Inferior parietal cortex (tissue), 1 donor: Measurements from ENCODE around the gene PM20D1.

Source experiments
- DNase-seq: peaks from one replicate; pipeline ENCODE4 v3.0.0-alpha.2; 2016; ENCODE audit errors: extremely low spot score

Gene PM20D1

DNA sequence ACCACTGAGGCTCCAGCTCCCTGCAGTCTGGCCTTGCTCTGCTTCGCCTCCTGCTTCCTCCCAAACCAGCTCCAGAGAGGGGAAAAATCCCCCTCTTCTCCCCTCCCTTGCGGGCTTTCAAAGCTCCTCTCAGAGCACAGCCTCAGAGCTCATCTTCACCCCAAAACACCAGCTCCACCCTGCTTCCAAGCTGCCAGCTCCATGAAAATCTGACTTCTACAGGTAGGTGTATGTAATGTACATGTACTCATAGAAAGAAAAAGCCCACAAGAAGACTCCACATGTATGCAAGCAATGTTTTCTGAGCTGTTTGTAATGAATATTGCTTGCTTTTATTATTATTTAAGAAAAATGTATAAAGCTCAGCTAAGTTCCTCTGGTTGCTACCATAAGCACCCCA, 45.3 kb downstream of the PM20D1 start:
- DNase-seq, result no peak

DNA sequence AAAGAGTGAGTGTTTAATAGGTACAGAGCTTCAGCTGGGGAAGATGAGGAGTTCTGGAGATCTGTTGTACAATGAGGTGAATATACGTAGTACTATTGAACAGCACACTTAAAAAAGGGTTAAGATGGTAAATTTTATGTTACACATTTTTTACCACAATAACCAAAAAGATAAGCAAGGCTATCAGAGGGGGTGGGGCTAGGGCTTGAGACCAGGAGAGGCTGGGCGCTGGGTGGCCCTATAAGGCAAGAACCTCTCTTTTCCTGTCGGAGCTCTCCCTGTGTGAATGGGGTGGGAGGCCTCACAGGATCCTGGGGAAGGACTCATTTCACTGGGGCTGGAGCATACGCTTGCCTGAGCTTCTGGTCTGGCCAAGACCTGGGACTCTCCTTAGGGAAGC, 45.9 kb downstream of the PM20D1 start:
- no peak for DNase-seq

DNA sequence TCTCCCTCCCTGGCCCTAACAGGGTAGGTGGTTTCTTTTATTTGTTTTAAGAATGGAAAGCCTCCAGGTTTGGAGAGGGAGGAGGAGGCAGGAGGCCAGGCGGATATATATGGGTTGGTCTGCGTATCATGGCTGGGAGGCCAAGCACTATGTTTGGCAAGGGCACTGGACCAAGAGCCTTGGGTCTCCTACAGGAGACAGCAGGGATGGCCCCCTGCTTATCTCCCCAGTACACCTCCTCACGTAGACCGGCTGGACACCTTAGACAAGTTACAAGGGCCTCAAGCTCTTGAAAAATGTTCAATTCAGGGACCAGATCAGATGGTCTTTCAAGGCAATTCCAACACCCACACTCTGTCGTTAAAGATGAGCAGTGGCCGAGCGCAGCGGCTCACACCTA, 47.9 kb downstream of the PM20D1 start:
- DNase-seq, result no peak

DNA sequence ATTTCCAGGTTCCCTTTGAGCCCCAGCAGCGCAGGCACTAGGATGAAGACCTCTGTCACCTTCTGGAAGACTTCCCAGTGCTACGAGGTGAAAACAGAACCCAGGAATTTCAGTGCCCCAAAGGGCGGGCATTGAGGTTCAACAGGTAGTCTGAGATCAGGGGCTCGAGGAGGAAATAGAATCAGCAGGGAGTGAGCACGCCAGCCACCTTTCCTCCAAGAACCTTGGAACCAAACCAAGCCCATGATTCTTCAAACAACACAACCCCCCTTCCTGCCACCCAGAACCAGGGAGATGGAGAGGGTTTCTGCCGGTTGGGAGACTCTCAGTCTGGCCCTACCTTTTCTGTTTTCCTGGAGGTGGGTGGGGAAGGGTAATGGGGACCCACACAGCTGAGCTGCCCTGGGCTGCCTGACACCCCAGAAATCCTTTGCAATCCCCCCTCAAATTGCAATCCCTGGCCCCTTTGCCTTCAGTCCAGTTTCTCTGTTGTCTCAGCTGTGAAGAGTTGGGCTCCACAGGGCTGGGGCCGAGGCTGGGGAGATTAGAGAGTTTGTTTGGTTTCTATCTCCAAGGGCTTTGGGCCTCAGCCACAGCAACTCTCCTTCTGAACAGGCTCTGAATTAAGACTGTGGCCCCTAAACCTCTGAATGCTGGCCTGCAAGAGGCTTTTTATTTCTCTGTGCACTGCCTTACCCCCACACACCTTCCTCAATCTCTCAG, 48.8 kb downstream of the PM20D1 start:
- no peak for DNase-seq

DNA sequence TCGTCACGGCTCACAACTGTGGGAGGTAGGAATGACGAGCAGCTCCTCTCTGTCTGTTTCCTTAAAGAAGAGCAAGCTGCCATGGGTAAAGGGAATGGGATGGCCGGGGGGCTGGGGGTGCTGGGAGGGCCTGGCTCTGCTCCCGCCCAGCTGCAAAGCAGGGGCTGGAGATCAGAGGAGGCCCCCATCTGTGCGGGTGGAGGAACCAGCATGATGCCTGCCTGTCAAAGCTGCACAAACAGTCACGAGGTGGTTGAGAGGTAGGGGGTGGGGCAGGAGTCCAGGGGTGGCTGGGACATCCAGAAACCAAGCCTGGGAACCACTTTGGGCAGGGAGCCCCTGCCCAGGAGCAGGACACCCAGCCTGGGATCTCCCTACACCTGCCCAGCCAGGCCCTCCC, 49.5 kb downstream of the PM20D1 start:
- no peak for DNase-seq

DNA sequence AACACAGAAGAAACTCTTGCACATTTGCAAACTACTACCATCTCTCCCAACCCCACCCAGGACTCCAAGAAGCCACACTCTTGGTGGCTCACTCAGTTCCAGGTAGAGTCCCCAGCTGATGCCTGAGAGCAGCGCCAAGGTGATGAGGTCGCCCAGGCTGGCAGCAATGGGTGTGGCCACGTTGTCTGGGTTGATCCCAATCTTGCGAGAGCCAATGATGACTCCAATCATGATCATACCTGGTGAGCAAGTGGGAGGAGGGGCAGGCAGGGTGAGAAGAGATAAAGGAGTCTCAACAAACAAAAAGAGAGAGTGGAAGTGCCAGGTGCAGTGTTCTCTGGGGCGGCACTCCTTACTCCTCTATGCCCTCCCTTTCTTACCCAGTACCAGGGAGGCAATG, 51.4 kb downstream of the PM20D1 start:
- no peak for DNase-seq

DNA sequence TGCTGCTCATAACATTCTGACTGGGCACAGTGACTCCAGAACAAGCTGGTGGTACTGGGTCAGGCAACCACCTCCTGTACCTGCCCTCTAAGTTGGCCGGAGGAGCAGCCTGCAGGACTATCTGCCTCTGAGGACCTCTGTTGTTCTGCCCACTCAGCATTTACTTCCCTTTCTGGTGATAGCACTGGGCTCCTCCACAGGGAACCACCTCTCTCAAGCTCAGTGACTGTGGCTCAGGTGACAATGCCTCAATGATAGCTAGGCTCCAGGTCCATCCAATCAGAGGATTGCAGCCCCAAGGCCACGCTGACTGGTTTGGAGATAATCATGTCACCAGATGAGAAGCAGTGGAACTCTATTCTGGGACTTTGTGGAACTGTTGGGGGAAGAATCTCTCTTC, 52.8 kb downstream of the PM20D1 start:
- DNase-seq, result no peak

DNA sequence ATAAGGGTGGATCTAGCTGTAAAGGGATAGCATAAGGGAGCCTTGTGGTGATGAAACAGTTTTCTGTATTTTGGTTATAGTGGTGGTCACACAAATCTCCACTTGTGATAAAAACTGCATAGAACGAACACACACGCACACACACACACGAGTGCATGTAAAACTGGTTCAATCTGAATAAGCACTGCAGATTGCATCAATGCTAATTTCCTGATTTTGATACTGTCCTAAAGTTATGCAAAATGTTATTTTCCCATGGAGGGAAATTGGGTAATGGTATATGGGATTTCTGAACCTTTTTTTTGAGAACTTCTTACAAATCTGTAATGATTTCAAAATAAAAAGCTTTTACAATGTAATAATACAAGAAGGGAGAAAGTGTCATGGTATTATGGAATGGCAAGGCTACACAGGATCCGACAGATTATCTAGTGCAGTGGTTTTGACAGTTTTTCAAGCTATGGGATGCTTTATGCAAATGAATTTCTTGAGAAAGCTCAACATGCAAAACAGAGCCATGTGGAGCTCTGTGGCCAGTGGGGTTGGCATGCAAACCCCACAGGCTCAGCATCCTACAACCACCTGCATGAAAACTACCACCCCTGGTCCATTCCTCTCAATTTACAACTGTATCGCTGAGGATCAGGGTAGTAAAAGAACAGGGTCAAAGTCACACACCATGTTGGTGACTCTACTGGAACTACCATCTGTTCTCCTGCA, 55.8 kb downstream of the PM20D1 start:
- DNase-seq, result no peak

DNA sequence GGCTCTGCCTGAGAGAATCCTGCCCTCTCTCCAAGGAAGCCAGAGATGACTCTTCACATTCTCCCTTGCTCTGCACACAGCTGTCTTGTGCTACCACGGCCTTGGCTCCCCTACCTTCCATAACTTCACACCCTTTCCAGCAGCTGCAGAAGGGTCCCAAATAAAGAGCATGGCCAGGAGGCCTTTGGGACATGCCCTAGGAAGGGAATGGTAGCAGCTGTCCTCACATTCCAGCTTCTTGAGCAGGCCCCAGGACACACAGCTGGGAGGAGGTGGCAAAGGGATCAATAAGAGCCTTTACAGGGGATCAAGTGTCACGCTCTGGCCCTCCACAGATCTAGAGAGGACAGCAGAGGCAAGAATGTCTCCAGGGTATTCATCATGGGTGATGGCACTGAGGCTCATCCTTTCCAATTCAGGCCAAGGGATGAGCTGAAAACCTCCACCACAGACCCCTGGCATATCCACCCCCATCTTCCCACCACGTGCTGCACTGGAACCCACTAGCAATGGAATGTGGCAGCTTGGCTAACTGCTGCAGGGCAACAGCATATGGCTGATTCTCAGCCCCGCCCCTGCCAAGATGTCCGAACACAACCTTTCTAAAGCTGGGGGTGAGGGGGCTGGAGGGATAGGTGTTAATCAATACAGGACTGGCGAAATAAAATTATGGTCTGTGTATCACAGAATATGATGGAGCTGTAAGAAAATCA, 56.8 kb downstream of the PM20D1 start:
- no peak for DNase-seq

DNA sequence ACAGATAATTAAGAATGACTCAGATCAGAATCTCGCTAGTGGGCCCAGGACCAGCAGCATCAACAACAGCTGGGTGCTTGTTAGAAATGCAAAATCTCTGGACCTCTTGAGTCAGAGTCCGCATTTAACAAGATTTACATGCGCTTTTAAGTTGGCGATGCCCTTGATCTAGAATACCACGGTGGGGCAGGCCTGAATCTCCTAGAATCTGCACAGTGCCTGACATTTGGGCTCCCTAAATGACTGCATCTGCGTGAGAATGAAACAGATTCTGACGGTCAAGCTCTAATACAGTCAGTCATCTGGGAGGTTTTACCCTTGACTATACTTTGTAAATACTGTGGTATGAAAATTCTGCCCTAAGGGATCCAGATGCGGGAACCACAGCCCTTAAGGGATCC, 57.5 kb downstream of the PM20D1 start:
- DNase-seq, result no peak

DNA sequence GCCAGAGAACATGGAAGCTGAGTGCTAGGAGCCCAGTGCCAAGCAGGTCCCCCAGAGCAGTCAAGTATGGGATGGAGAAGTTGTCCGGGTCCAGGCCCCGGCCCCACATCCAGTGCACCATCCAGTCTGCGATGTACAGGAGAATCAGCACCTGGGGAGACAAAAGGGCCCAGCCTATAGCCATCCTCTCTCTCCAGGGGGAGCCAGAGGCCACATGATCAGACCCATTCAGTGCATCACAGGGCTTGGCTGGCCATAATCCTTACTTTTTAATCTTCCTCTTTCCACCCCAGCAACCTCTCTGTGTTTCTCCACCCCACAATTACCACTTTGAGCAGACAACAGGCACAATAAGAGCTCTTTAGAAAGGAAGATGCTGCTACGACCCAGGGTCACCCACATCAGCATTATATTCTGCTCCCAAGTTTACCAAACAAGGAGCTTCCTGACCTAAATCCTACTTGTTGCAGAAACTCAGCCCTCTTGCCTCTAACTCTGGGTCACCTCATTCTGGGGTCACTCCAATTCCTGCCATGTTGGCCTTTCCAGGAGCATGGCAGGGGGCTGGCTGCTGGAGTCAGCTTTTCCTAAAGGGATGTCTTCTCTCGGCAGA, 58.3 kb downstream of the PM20D1 start:
- peak; percentile 85 for DNase-seq

DNA sequence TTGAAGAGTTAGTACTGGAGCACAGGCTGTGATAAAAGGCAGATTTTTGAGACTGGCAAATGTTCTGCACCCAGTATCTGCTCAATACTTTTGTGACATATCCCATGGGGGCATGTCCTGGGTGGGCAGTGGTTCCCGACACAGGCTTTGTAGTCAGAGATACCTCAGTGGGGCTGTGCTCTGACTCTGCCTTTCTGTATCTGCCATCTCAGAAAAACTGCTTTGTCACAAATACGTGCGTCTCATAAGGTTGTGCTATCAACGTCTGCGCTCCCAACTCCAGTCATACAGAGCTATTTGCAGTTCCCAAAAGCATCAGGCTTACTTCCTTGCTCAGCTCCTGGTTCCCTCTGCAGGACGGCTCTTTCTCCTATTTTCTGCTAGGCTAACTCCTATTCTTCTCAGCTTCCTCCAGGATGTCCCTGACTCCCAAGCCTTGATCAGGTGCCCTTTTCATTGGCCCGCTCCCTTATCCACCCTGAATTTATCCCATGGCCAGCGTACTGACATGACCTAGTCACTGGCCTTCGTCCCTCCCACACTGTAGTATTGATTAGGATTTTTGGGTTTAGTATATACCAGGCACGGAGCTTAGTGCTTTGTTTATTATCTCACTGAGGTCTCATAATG, 62.5 kb downstream of the PM20D1 start:
- no peak for DNase-seq

DNA sequence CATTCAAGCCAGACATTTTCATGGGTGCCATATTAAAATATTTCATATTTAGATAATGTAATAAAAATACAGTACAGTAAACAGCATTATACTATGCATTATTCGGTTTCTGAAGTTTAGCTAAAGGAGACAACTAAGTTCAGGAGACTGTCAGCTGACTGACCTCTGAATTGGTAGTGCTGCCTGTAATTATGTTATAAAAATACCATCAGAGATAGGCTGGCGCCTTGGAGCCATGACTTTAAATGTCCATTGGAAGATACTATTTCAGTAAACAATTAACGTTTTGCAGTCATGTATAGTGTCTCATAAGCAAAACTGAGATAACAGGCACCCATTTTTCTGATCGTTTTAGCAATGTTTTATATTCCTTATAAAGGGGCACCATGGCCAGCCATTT, 63.3 kb downstream of the PM20D1 start:
- no peak for DNase-seq

DNA sequence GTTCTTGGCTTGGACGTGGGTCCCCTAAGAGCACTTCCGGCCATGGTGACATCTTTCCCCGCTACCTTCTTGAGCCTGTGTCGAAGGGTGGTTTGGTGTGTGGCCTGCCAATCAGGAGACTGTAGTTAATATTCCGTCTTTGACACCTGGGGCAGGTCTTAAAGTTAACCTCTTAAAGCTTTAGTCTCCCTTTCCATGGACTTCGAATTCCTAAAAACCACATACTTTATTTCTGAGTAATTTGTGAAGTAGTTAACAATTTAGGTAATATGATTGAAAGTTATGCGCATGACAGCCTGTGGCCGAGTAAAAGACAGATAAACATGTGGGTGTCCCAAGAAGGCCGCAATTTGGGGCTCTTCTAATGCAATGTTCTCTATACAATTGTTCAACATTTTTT, 64.5 kb downstream of the PM20D1 start:
- DNase-seq, result no peak

DNA sequence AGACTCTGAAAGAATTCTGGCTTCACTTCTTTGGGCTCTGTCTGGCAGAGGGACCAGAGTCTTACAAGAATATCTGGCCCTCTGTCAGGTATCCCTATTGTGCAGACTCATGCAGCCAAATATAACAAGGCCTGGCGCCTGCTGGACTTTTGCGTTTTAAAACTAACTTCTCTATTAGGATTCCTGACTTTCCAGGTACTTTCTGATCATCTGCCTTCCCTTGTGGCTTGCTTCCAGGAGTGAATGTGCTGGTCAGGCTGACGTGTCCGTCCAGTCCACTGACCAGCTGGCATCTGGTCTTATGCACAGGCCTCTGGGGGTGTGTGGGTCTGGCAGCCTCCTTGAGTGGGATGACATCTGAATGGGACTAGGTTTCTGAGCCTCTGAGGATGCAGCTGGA, 66.0 kb downstream of the PM20D1 start:
- DNase-seq, result no peak

DNA sequence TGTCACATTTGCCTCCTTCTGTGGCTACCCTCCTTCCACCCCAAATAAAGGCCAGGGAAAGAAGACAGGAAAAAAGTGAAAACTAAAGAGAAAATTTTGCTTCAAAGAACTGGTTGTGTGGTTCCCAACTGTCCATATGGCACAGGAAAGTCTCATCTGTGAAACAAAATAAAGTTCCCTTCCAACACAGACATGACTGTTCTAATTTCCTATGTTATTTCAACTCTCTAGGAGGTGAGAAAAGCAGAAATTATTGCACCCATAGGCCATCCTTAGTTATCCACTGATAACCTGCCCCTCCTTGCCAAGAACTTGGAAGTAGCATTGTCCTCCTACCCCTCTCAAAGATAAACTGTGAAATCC, 66.5 kb downstream of the PM20D1 start:
- no peak for DNase-seq

DNA sequence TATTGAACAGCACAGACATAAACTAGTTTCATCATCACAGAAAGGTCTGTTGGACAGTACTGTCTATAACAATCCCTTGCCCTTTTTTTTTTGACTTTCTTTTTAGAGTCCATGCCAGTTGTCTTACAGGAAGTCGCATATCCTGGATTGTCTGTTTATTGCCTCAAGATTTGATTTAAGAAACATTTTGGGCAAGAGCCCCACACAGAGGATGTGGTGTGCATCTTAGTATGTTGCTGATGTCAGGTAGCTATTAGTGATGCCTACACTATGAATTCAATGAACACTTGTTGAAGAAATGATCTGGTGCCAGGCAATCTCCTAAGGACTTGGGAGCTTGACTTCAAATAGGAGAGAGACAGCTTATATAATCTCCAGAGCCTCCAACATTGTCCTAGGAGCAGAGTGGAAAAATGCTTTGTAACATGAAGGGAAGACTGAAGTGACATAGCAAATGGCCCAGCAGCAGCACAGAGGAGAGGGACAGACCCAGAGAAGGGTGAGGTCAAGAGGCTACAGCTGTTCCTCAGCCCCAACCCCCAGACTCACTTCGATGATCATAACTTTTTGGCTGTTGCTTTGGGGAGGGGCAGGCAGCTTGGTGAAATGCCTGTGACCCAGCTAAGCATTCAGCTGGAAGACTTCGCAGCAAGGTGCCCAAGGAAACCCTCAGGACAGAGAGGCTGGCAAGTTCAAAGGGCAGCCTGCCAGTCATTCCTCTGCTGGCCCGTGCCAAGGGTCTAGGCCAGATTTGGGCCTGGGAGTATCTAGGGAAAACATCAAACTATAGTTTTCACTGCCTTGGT, 67.1 kb downstream of the PM20D1 start:
- no peak for DNase-seq

DNA sequence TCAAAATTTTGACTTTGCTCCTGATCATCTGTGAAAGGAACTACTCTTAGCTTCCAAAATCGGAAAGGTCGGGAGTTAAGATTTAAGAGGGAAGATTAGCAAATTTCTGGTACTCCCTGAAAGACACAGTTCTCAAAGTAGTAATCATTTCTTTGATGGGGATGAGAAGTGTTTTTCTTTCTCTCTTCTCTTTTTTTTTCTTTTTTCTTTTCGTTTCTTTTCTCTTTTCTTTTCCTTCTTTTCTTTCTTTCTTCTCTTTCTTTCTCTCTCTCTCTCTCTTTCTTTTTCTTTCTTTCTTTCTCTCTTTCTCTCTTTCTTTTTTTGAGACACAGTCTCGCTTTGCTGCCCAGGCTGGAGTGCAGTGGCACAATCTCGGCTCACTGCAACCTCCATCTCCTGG, 69.6 kb downstream of the PM20D1 start:
- no peak for DNase-seq
